ENCODE measurements around the gene C12orf76. TPM values are rescaled to one million over a fixed set of nuclear protein-coding genes. Genes with fewer than 3 reads are reported as not detected.

Gene C12orf76

DNA sequence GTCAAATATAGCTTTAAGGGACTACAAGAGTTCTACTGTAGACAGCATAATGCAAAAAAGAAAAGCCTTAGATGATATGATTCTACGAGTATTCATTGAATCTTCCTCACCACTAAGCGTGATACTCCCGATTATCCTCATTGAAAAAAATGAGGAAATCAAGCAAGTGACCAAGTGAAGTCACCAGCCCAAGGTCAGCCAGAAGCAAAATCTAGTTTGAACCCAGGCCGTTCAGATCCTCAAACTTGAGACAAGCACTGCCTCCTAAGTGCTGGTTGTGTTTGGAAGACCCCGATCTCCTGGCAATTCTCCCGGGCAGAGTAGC, 53.0 kb downstream of the C12orf76 start:
- Histone ChIP-seq H4K5ac (ENCODE audit: low read length) (no peak overlapping the region), H3K36me3 (ENCODE audit: control insufficient read depth, insufficient read depth, low read length) (no peaks in the 10 kb centered on the region), H2BK120ac (ENCODE audit: low read depth, low read length) (no peak overlapping the region), H3K4ac (ENCODE audit: low read depth, low read length) (no peak overlapping the region), H3K79me1 (ENCODE audit: low read length) (peaks cover 10% of the 10 kb centered on the region), H2BK15ac (replicated peaks; ENCODE audit: low read depth) (no peak overlapping the region), H3K4me2 (ENCODE audit: low read length) (peak overlapping the region; percentile 83), H2AK5ac (ENCODE audit: low read length) (no peak overlapping the region), H3K4me3 (ENCODE audit: low read length) (peak overlapping the region; percentile 86), H3K27ac (ENCODE audit: low read depth, low read length) (no peak overlapping the region), H3K9ac (ENCODE audit: low read length) (peak overlapping the region; percentile 82), H3K23ac (ENCODE audit: low read length) (no peak overlapping the region), H4K8ac (ENCODE audit: low read depth, low read length) (no peak overlapping the region), H3K79me2 (ENCODE audit: control insufficient read depth, insufficient read depth, low read length) (peaks cover 10% of the 10 kb centered on the region), H3K56ac (ENCODE audit: low read length) (peak overlapping the region; percentile 93), H3K4me1 (ENCODE audit: control insufficient read depth, low read depth, low read length) (peaks cover 9% of the 10 kb centered on the region), H3K18ac (ENCODE audit: low read length) (no peak overlapping the region), H2BK5ac (ENCODE audit: low read length) (no peak overlapping the region), H3K27me3 (ENCODE audit: insufficient read depth, low read length, poor library complexity) (no peaks in the 10 kb centered on the region)
- DNase-seq, result no peak
- WGBS (ENCODE audit: extremely low coverage, insufficient coverage, low lambda C conversion rate), result no CpG with 5 or more reads among the region's 6 CpGs

DNA sequence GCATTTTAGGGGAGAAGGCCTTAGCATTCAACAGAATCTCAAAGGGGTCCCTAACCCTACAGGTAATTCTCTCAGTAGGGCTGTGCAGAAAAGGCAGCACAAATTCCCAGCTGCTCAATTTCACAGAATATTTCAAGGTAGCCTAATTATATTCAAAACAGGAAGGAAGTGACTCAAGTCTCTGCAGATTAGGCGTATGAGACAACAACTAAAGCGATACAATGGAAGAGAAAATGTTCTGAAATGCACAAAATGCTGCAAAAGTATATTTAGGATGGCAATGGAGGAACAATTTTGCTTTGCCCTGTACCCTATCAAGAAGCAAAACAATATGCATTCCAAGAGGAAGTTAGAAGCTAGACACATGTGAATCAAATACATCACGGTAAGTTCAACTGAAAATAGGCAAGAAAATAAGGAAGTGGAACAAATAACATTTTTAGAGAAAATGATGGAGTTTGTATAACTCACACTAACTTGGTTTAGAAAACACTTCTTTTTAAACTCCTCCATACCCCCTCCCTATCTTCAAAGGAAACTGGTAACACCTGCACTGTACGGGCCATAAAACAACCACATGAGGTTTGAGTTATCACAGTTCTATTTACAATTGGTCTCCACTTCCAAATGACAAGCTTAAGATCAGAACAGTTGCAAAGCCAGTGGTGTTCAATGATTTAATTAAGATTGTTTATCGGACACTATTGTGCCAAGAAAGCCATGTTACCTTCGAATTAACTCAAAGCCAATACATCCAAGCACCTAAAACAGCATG, 53.7 kb downstream of the C12orf76 start:
- no peaks in the 10 kb centered on the region for H3K36me3 ChIP-seq (ENCODE audit: control insufficient read depth, insufficient read depth, low read length)
- H2BK120ac ChIP-seq (ENCODE audit: low read depth, low read length), result no peak overlapping the region
- WGBS (ENCODE audit: extremely low coverage, insufficient coverage, low lambda C conversion rate), result no CpG with 5 or more reads among the region's 6 CpGs
- no peak overlapping the region for H4K5ac ChIP-seq (ENCODE audit: low read length)
- H2BK5ac ChIP-seq (ENCODE audit: low read length), result no peak overlapping the region
- no peak overlapping the region for H2BK15ac ChIP-seq (replicated peaks; ENCODE audit: low read depth)
- H3K4me2 ChIP-seq (ENCODE audit: low read length), result peak overlapping the region; percentile 83
- peaks cover 10% of the 10 kb centered on the region for H3K79me1 ChIP-seq (ENCODE audit: low read length)
- peak overlapping the region; percentile 10 for H3K9ac ChIP-seq (ENCODE audit: low read length)
- H4K8ac ChIP-seq (ENCODE audit: low read depth, low read length), result no peak overlapping the region
- no peak overlapping the region for H3K56ac ChIP-seq (ENCODE audit: low read length)
- H3K23ac ChIP-seq (ENCODE audit: low read length), result no peak overlapping the region
- H3K4me3 ChIP-seq (ENCODE audit: low read length), result no peak overlapping the region
- H3K79me2 ChIP-seq (ENCODE audit: control insufficient read depth, insufficient read depth, low read length), result peaks cover 10% of the 10 kb centered on the region
- H3K4ac ChIP-seq (ENCODE audit: low read depth, low read length), result no peak overlapping the region
- H3K27me3 ChIP-seq (ENCODE audit: insufficient read depth, low read length, poor library complexity), result no peaks in the 10 kb centered on the region
- H3K18ac ChIP-seq (ENCODE audit: low read length), result no peak overlapping the region
- no peak overlapping the region for H2AK5ac ChIP-seq (ENCODE audit: low read length)
- no peak for DNase-seq
- peaks cover 9% of the 10 kb centered on the region for H3K4me1 ChIP-seq (ENCODE audit: control insufficient read depth, low read depth, low read length)
- H3K27ac ChIP-seq (ENCODE audit: low read depth, low read length), result no peak overlapping the region

DNA sequence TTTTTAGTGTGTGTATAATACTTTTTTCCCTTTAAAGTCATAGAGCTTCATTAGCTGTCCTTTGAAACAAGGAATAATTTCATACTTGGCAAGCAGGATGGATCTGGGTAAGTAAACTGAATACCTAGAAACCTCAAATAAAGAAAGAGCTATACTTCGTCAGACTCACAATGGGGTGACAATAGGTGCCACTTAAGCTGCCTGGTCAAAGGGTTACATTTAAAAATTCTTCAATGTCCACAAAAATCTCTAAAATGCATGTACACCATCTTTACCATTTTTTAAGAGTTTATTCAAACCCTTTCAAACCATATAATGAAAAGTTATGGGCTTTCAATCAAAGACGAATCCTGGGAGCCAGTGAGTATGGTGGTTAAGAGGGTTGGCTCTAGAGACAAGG, 55.2 kb downstream of the C12orf76 start:
- Histone ChIP-seq H2BK120ac (ENCODE audit: low read depth, low read length) (no peak overlapping the region), H3K4ac (ENCODE audit: low read depth, low read length) (no peak overlapping the region), H3K4me3 (ENCODE audit: low read length) (no peak overlapping the region), H2AK5ac (ENCODE audit: low read length) (no peak overlapping the region), H3K9ac (ENCODE audit: low read length) (no peak overlapping the region), H2BK5ac (ENCODE audit: low read length) (no peak overlapping the region), H2BK15ac (replicated peaks; ENCODE audit: low read depth) (no peak overlapping the region), H3K23ac (ENCODE audit: low read length) (no peak overlapping the region), H3K79me1 (ENCODE audit: low read length) (peaks cover 10% of the 10 kb centered on the region), H3K56ac (ENCODE audit: low read length) (no peak overlapping the region), H4K8ac (ENCODE audit: low read depth, low read length) (no peak overlapping the region), H4K5ac (ENCODE audit: low read length) (no peak overlapping the region), H3K36me3 (ENCODE audit: control insufficient read depth, insufficient read depth, low read length) (no peaks in the 10 kb centered on the region), H3K4me2 (ENCODE audit: low read length) (no peak overlapping the region), H3K79me2 (ENCODE audit: control insufficient read depth, insufficient read depth, low read length) (peaks cover 10% of the 10 kb centered on the region), H3K27me3 (ENCODE audit: insufficient read depth, low read length, poor library complexity) (no peaks in the 10 kb centered on the region), H3K27ac (ENCODE audit: low read depth, low read length) (no peak overlapping the region), H3K18ac (ENCODE audit: low read length) (no peak overlapping the region), H3K4me1 (ENCODE audit: control insufficient read depth, low read depth, low read length) (peaks cover 6% of the 10 kb centered on the region)
- no peak for DNase-seq
- no CpG with 5 or more reads among the region's 2 CpGs for WGBS (ENCODE audit: extremely low coverage, insufficient coverage, low lambda C conversion rate)

DNA sequence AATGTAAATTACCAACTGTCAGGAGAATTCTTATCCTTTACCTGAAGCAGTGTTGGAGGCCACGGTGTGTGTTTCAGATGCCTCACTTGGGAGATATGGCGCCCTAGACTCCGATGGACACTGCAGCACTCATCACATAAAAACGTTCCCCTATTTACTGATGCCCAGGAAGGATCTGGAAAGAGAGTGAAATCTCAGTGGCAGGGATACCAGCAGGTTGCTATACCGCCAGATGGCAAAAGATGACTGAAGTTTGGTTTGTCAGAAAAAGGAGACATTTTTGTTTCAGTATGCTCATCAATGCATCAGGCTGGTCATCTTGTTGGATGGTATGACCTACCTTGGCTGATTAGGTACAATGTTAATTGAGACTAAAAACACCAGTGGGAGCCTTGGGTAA, 56.7 kb downstream of the C12orf76 start:
- Histone ChIP-seq H2BK15ac (replicated peaks; ENCODE audit: low read depth) (no peak overlapping the region), H4K5ac (ENCODE audit: low read length) (no peak overlapping the region), H3K18ac (ENCODE audit: low read length) (no peak overlapping the region), H3K4me3 (ENCODE audit: low read length) (no peak overlapping the region), H3K27me3 (ENCODE audit: insufficient read depth, low read length, poor library complexity) (no peaks in the 10 kb centered on the region), H3K27ac (ENCODE audit: low read depth, low read length) (no peak overlapping the region), H2AK5ac (ENCODE audit: low read length) (no peak overlapping the region), H3K4me1 (ENCODE audit: control insufficient read depth, low read depth, low read length) (peaks cover 6% of the 10 kb centered on the region), H3K4ac (ENCODE audit: low read depth, low read length) (no peak overlapping the region), H4K8ac (ENCODE audit: low read depth, low read length) (no peak overlapping the region), H3K79me1 (ENCODE audit: low read length) (peaks cover 10% of the 10 kb centered on the region), H2BK5ac (ENCODE audit: low read length) (no peak overlapping the region), H3K79me2 (ENCODE audit: control insufficient read depth, insufficient read depth, low read length) (peaks cover 10% of the 10 kb centered on the region), H2BK120ac (ENCODE audit: low read depth, low read length) (no peak overlapping the region), H3K23ac (ENCODE audit: low read length) (no peak overlapping the region), H3K9ac (ENCODE audit: low read length) (no peak overlapping the region), H3K56ac (ENCODE audit: low read length) (no peak overlapping the region), H3K4me2 (ENCODE audit: low read length) (no peak overlapping the region), H3K36me3 (ENCODE audit: control insufficient read depth, insufficient read depth, low read length) (no peaks in the 10 kb centered on the region)
- WGBS (ENCODE audit: extremely low coverage, insufficient coverage, low lambda C conversion rate), result no CpG with 5 or more reads among the region's 5 CpGs
- DNase-seq, result no peak

Small RNA genes lying within 50 kb of the gene (small RNA-seq; reads per million reads assigned to genes)
- gene AC007546.2 (ENCODE audit: insufficient read depth), result not detected

All from mesendoderm (in vitro differentiated cells).